Measurements from ENCODE around the gene THUMPD2. TPM values are rescaled to one million over a fixed set of nuclear protein-coding genes. Genes with fewer than 3 reads are reported as not detected.
"Not testable (repeated sequence)": the region's sequence is repeated elsewhere in the genome, so short reads cannot be mapped to it uniquely, and the experiment has no call there.

The THUMPD2 gene, protein sequence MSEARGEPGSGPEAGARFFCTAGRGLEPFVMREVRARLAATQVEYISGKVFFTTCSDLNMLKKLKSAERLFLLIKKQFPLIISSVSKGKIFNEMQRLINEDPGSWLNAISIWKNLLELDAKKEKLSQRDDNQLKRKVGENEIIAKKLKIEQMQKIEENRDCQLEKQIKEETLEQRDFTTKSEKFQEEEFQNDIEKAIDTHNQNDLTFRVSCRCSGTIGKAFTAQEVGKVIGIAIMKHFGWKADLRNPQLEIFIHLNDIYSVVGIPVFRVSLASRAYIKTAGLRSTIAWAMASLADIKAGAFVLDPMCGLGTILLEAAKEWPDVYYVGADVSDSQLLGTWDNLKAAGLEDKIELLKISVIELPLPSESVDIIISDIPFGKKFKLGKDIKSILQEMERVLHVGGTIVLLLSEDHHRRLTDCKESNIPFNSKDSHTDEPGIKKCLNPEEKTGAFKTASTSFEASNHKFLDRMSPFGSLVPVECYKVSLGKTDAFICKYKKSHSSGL
- total RNA-seq: 10 to 100 TPM in 1 of 2 donors, 1 to 10 TPM in 1; 9.9 to 10.3 TPM
- long read RNA-seq, donor 1, partial matches to known transcripts: 0 of 4 reads
- long read RNA-seq, donor 1, other reads (novel, unspliced or antisense): 4 of 4 reads
- long read RNA-seq, donor 2, transcript THUMPD2-204 (10 exons, 1,970 nt): major isoform, 6 of 25 reads
- long read RNA-seq, donor 2, partial matches to known transcripts: 3 of 25 reads
- long read RNA-seq, donor 2, other reads (novel, unspliced or antisense): 16 of 25 reads

DNA sequence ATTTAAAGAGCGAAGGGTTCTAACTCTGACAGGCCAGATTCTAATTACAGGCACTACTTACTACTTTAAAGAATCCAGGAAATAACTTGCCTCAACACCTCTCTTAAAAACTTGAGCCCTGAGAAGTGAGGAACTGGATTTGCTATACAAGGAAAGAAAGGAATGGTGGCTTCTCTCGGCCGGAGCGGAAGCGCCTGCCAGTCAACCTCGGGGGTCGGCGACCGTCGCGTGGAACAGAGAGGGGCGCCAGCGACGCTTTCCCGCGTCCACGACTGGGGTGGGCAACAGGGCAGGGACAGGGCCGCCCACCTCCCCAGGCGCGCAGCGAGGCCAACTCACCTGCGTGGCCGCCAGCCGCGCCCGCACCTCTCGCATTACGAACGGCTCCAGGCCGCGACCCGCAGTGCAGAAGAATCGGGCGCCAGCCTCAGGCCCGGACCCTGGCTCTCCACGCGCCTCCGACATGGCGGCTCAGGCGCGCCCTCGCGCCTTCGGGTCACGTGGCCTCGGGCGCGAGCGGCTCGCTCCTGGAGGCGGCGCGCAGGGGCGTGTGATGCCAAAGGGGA is at the start of gene THUMPD2:
Gene THUMPD2 (minus strand): TSS at position 484 of the 566 bp plus-strand sequence. CDS start 19 bp downstream, at position 465.
- intact Hi-C loops (cut with DNase I): no loop called here

GRCh38 chr2:39821871-39822270 is 42.8 kb upstream of the THUMPD2 start:
- intact Hi-C loops (cut with DNase I): no loop called here
- no peak for DNase-seq (ENCODE audit: low spot score)

More for the DNA sequence above, at the start of gene THUMPD2:
- DNase-seq (ENCODE audit: low spot score): peak; percentile 91

GRCh38 chr2:39816845-39817244 is 37.8 kb upstream of the THUMPD2 start:
- intact Hi-C loops (cut with DNase I): no loop called here
- no peak for DNase-seq (ENCODE audit: low spot score)

- intact Hi-C loops (cut with DNase I): no loop called here
- no peak for DNase-seq (ENCODE audit: low spot score)
Observed at GRCh38 chr2:39816428-39816827, 37.4 kb upstream of the THUMPD2 start.

DNA sequence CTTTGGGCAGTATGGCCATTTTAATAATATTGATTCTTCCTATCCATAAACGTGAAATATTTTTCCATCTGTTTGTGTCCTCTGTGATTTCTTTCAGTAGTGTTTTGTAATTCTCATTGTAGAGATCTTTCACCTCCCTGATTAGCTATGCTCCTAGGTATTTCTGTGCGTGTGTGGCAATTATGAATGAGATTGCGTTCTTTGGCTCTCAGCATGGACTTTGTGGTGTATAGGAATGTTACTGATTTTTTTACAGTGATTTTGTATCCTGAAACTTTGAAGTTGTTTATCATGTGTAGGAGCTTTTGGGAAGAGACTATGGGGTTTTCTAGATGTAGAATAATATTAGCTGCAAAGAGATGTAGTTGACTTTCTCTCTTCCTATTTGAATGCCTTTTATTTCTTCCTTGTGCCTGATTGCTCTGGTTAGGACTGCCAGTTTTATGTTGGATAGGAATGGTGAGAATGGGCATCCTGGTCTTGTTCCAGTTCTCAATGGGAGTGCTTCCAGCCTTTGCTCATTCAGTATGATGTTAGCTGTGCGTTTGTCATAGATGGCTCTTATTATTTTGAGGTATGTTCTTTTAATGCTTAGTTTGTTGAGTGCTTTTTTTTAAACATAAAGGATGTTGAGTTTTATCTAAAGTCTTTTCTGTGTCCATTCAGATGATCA is 27.0 kb upstream of the THUMPD2 start:
- intact Hi-C loops (cut with DNase I): no loop called here
- no peak for DNase-seq (ENCODE audit: low spot score)

- intact Hi-C loops (cut with DNase I): no loop called here
- no peak for DNase-seq (ENCODE audit: low spot score)
Observed at GRCh38 chr2:39803839-39804238, 24.8 kb upstream of the THUMPD2 start.

- intact Hi-C loops (cut with DNase I): no loop called here
Observed at GRCh38 chr2:39800752-39801151, 21.7 kb upstream of the THUMPD2 start.

GRCh38 chr2:39796134-39796533 is 17.1 kb upstream of the THUMPD2 start:
- intact Hi-C loops (cut with DNase I): no loop called here
- DNase-seq (ENCODE audit: low spot score): no peak

More at GRCh38 chr2:39800752-39801151, 21.7 kb upstream of the THUMPD2 start:
- DNase-seq (ENCODE audit: low spot score): no peak

- intact Hi-C loops (cut with DNase I); DNase-seq (ENCODE audit: low spot score): not testable (repeated sequence)
Observed at GRCh38 chr2:39790216-39790818, 11.3 kb upstream of the THUMPD2 start.

DNA sequence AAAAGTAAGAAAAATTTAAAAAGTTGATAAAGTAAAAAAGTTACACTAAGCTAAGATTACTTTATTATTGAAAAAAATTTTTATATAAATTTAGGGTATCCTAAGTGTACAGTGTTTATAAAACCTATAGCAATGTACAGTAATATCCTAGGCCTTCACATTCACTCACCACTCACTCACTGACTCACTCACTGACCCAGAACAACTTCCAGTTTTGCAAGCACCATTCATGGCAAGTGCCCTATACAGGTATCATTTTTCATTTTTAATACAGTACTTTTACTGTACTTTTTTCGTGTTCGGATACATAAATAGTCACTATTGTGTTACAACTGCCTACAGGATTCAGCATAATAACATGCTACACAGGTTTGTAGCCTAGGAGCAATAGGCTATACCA is 8.9 kb upstream of the THUMPD2 start:
- DNase-seq (ENCODE audit: low spot score): no peak
- intact Hi-C loops (cut with DNase I): no loop called here

DNA sequence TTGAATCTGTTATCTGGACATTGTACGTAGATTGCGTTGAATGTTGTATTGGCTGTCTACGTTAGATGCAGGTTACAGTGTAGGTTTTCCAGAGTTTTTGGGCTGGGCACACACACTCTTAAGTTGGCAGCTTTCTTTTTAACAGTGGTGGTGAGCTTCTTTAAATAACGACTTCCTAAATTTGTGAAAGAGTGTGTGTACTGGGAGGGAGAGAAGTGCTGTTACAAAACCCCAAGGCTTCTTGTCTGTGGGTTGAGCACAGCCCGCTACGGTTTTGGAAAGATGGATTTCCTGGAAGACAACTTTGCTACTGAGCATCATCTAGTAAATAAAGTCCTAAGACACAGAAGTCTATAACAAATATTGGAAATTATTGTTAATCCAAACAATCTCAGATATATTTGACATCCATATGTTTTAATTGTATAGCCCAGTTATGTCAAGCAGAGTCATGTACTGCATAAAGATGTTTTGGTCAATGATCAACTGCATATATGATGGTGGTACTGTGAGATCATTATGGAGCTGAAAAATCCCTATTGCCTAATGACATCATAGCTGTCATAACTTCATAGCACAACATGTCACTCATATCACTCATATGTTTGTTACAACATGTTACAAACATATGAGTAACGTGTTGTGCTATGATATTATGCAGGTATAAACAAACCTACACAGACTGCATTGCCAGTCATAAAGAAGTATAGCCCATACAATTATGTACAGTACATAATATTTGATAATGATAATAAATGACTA is 7.9 kb upstream of the THUMPD2 start:
- intact Hi-C loops (cut with DNase I): no loop called here
- DNase-seq (ENCODE audit: low spot score): no peak

DNA sequence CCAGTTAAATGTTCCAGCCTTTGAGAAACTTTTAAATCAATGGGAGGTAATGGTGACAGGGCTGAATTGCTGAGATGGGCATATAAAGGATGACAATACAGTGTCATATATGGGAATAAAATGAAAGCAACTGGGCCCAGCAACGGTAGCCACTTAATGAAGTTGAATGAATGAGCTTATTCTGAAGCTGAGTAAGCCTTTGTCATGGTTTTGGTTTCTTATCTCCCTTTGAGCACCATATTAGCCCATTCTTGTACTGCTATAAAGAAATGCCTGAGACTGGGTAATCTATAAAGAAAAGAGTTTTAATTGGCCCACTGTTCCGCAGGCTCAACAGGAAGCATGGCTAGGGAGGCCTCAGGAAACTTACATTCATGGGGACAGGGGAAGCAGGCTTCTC is 3.5 kb upstream of the THUMPD2 start:
- no peak for DNase-seq (ENCODE audit: low spot score)
- intact Hi-C loops (cut with DNase I): no loop called here

DNA sequence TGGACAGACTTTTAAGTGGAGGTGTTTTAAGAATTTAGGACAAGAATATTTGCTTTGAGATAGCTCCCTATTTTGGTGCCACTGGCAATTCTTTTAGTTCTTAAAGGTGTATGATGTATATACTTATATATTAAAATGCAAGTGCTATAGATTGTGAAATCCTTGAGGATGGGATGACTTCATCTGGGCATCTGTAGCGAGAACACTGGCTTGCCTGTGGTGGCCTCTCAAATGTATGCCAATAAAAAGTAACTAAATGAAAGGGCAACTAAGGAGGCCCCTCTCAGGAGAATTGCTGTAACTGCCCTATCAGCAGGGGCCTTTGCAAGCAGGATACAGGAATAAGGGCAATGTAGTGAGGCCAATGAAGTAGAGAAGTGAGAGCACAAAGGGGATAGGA is 2.6 kb upstream of the THUMPD2 start:
- DNase-seq (ENCODE audit: low spot score): no peak
- intact Hi-C loops (cut with DNase I): no loop called here

DNA sequence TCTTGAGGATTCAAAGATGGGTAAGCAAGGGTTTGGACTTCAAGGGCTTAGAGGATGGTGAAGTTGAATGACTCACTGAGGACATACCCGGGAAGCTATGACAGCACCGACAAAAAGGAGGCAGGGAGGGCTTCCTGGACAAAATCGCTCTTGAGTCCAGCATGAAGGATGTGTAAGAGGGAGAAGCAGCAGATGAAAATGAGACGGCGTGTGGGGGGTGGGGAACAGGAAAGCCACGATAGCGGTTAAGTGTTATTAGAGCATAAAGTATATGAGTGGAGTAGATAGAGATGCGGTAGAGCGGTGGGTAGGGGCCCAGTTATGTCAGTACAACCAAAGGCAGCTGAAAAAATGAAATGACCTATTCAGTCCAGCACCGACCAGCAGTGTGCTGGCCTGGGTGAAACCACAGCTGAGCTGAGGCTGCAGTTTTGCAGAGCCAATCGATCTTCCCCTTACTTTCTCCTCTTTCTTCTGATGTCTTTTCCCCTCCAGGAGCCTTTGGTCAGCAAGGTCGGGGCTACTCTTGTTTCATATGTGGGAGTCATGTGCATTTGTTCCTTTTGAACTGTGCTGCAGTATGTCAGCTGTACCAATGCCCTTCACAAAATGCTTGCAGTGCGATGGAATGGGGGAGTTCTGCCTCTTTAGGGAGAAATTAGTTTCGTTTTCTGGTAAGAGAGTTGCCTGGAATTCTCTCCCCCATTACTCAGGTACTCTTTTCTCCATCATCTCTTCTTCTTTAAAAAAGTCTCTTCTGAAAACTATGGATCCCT is 2.0 kb upstream of the THUMPD2 start:
- no peak for DNase-seq (ENCODE audit: low spot score)
- intact Hi-C loops (cut with DNase I): no loop called here

- DNase-seq (ENCODE audit: low spot score): no peak
- intact Hi-C loops (cut with DNase I): no loop called here
Observed at GRCh38 chr2:39779927-39780326, 869 bp upstream of the THUMPD2 start.

- no peak for DNase-seq (ENCODE audit: low spot score)
- intact Hi-C loops (cut with DNase I): no loop called here
Observed at GRCh38 chr2:39779341-39779851, 338 bp upstream of the THUMPD2 start.

GRCh38 chr2:39778233-39778632 is 825 bp downstream of the THUMPD2 start:
- intact Hi-C loops (cut with DNase I): no loop called here
- DNase-seq (ENCODE audit: low spot score): no peak

DNA sequence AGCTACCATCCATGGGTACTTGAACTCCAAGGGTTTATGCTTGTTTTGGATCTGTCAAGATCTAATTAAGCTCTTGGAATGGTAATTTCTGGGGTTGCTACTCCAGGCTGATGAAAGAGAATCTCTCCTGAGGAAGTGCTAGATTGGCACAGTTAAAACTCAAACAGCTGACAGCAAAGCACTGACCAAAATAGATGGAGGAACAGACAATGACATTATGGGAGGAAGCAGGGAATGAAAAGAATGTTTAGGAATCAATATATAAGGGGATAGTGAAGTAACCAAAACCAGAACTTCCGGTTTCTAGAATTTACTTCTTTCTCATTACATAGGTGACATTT is 6.3 kb downstream of the THUMPD2 start:
- DNase-seq (ENCODE audit: low spot score): no peak
- intact Hi-C loops (cut with DNase I): no loop called here
